ENCODE results near the gene FANCE.

GRCh38 chr6:35483893-35484645, 31.9 kb downstream of the FANCE start:
- TF ChIP-seq CTCF (conservative IDR thresholded peaks at IDR 0.05) (no peak), EZH2 (IDR thresholded peaks at IDR 0.05; ENCODE audit: low read depth) (no peak)
